Fibroblast of lung (primary cell): ENCODE data around the gene ZNF366.

Experiments used
- CTCF ChIP-seq, 2 donors: IDR thresholded peaks in 1 of 2; conservative IDR thresholded peaks in 1 of 2; 1 replicate in 1 of 2; 2 replicates in 1 of 2; pipeline ENCODE4 v1.5.1; 2011 to 2012; ENCODE audit warnings: low read length in 2 of 2, control low read depth in 1 of 2, inconsistent platforms in 1 of 2, low read depth in 1 of 2, mild to moderate bottlenecking in 1 of 2
- EZH2 ChIP-seq: IDR thresholded peaks from 2 replicates; pipeline ENCODE4 v1.5.1; 2012; ENCODE audit warnings: low read length, control low read depth, mild to moderate bottlenecking; ENCODE audit errors: missing control alignments

- TF ChIP-seq CTCF (conservative IDR thresholded peaks at IDR 0.05 in 1 of 2, IDR thresholded peaks at IDR 0.05 in 1 of 2; ENCODE audit: low read depth in 1 of 2, low read length in 2 of 2) = no peak
- TF ChIP-seq EZH2 = no peak
Measured at GRCh38 chr5:72408127-72408526, 99.1 kb downstream of the ZNF366 start.
